Skeletal muscle tissue (tissue), 4 donors: ENCODE measurements around the gene RPL34. TPM values are rescaled to one million over a fixed set of nuclear protein-coding genes. Genes with fewer than 3 reads are reported as not detected.
"Not testable (repeated sequence)": the region's sequence is repeated elsewhere in the genome, so short reads cannot be mapped to it uniquely, and the experiment has no call there.

Experiments used
- H3K27ac ChIP-seq: one replicate; pipeline ENCODE4 v1.7.0; 2013; ENCODE audit warnings: mild to moderate bottlenecking, low read depth, low read length, inconsistent platforms
- H3K27me3 ChIP-seq, 3 donors: one replicate each; pipeline ENCODE4 v1.7.0; 2013; ENCODE audit warnings: low read length in 3 of 3; ENCODE audit not compliant: control insufficient read depth in 3 of 3, insufficient read depth in 3 of 3
- H3K36me3 ChIP-seq, 3 donors: one replicate each; pipeline ENCODE4 v1.7.0; 2013; ENCODE audit warnings: low read length in 3 of 3; ENCODE audit not compliant: control insufficient read depth in 3 of 3, insufficient read depth in 3 of 3
- H3K4me1 ChIP-seq, 3 donors: one replicate each; pipeline ENCODE4 v1.7.0; 2013; ENCODE audit warnings: low read length in 3 of 3, mild to moderate bottlenecking in 3 of 3; ENCODE audit not compliant: control insufficient read depth in 3 of 3, insufficient read depth in 3 of 3
- H3K4me3 ChIP-seq, 3 donors: one replicate each; pipeline ENCODE4 v1.7.0; 2013; ENCODE audit warnings: low read length in 3 of 3
- H3K9ac ChIP-seq, 3 donors: one replicate each; pipeline ENCODE4 v1.7.0; 2013; ENCODE audit warnings: low read length in 3 of 3, mild to moderate bottlenecking in 3 of 3, moderate library complexity in 2 of 3, low read depth in 1 of 3
- H3K9me3 ChIP-seq, 3 donors: one replicate each; pipeline ENCODE4 v1.7.0; 2013; ENCODE audit warnings: low read length in 3 of 3; ENCODE audit not compliant: control insufficient read depth in 3 of 3
- total RNA-seq: library from RNA; depleted of rRNA; stranded (reverse); fragments of >200 nt; gene quantifications from one replicate; pipeline ENCODE4 v1.2.3, GENCODE V29; 2014
- donor health status: Osteomylitis.

The RPL34 gene
- 1,208 TPM for total RNA-seq

GRCh38 chr4:108620101-108620932, at the start of gene RPL34:
Gene RPL34, plus strand, starts transcription at chr4:108620576. Its CDS starts 1,384 bp downstream, at chr4:108621960.
- Histone ChIP-seq H3K4me1 (peaks cover 5 to 26% (median 21%) of the 10 kb centered on the region in 3 donors), H3K9ac (peak within 1 kb of the TSS; percentile 82 to 95 (median 88)), H3K4me3 (peak within 1 kb of the TSS; percentile 79 to 99 (median 92)), H3K36me3 (peaks cover 17 to 39% (median 30%) of the 10 kb centered on the region in 3 donors), H3K27ac (peak within 1 kb of the TSS; percentile 76), H3K27me3 (no peaks in the 10 kb centered on the region), H3K9me3 (no peaks in the 10 kb centered on the region)

GRCh38 chr4:108570993-108571569, 49.3 kb upstream of the RPL34 start:
- no peak overlapping the region for H3K27ac ChIP-seq
- no peaks in the 10 kb centered on the region for H3K9me3 ChIP-seq
- H3K36me3 ChIP-seq = no peaks in the 10 kb centered on the region
- H3K9ac ChIP-seq = no peak overlapping the region
- H3K27me3 ChIP-seq = peaks cover 0 to 8% (median 5%) of the 10 kb centered on the region in 3 donors
- no peak overlapping the region for H3K4me3 ChIP-seq
- no peaks in the 10 kb centered on the region for H3K4me1 ChIP-seq

- H3K27me3 ChIP-seq = peaks cover 0 to 4% (median 3%) of the 10 kb centered on the region in 3 donors
- H3K36me3 ChIP-seq = no peaks in the 10 kb centered on the region
- no peak overlapping the region for H3K4me3 ChIP-seq
- H3K27ac ChIP-seq = no peak overlapping the region
- no peaks in the 10 kb centered on the region for H3K9me3 ChIP-seq
- H3K9ac ChIP-seq = no peak overlapping the region
- no peaks in the 10 kb centered on the region for H3K4me1 ChIP-seq
Observed at GRCh38 chr4:108574402-108574801, 46.0 kb upstream of the RPL34 start.

- Histone ChIP-seq H3K4me1 (no peaks in the 10 kb centered on the region), H3K27me3 (no peaks in the 10 kb centered on the region), H3K27ac (no peak overlapping the region), H3K4me3 (no peak overlapping the region), H3K9me3 (no peaks in the 10 kb centered on the region), H3K36me3 (no peaks in the 10 kb centered on the region), H3K9ac (no peak overlapping the region)
Observed at GRCh38 chr4:108581083-108581482, 39.3 kb upstream of the RPL34 start.

GRCh38 chr4:108586778-108587177, 33.6 kb upstream of the RPL34 start:
- no peaks in the 10 kb centered on the region for H3K4me1 ChIP-seq

GRCh38 chr4:108588878-108589277, 31.5 kb upstream of the RPL34 start:
- Histone ChIP-seq H3K4me3 (no peak overlapping the region), H3K27ac (no peak overlapping the region), H3K4me1 (no peaks in the 10 kb centered on the region), H3K36me3 (no peaks in the 10 kb centered on the region), H3K27me3 (no peaks in the 10 kb centered on the region), H3K9me3 (no peaks in the 10 kb centered on the region), H3K9ac (no peak overlapping the region)

More at GRCh38 chr4:108586778-108587177, 33.6 kb upstream of the RPL34 start:
- Histone ChIP-seq H3K9ac (no peak overlapping the region), H3K9me3 (no peaks in the 10 kb centered on the region), H3K27me3 (no peaks in the 10 kb centered on the region), H3K4me3 (no peak overlapping the region), H3K27ac (no peak overlapping the region), H3K36me3 (no peaks in the 10 kb centered on the region)

GRCh38 chr4:108589961-108590360, 30.4 kb upstream of the RPL34 start:
- Histone ChIP-seq H3K4me3 (no peak overlapping the region), H3K36me3 (no peaks in the 10 kb centered on the region)

GRCh38 chr4:108590776-108591175, 29.6 kb upstream of the RPL34 start:
- H3K36me3 ChIP-seq = no peaks in the 10 kb centered on the region
- H3K9me3 ChIP-seq = no peaks in the 10 kb centered on the region
- no peaks in the 10 kb centered on the region for H3K4me1 ChIP-seq
- no peak overlapping the region for H3K9ac ChIP-seq
- H3K27me3 ChIP-seq = no peaks in the 10 kb centered on the region
- no peak overlapping the region for H3K27ac ChIP-seq
- H3K4me3 ChIP-seq = no peak overlapping the region

More at GRCh38 chr4:108589961-108590360, 30.4 kb upstream of the RPL34 start:
- Histone ChIP-seq H3K27ac (no peak overlapping the region), H3K9ac (no peak overlapping the region), H3K27me3 (no peaks in the 10 kb centered on the region), H3K9me3 (no peaks in the 10 kb centered on the region), H3K4me1 (no peaks in the 10 kb centered on the region)

- Histone ChIP-seq H3K9ac (no peak overlapping the region), H3K36me3 (no peaks in the 10 kb centered on the region), H3K27ac (no peak overlapping the region)
Observed at GRCh38 chr4:108592674-108592986, 27.7 kb upstream of the RPL34 start.

GRCh38 chr4:108594296-108594695, 26.1 kb upstream of the RPL34 start:
- H3K36me3 ChIP-seq, H3K9ac ChIP-seq: not testable (repeated sequence)

More at GRCh38 chr4:108592674-108592986, 27.7 kb upstream of the RPL34 start:
- no peaks in the 10 kb centered on the region for H3K9me3 ChIP-seq
- no peaks in the 10 kb centered on the region for H3K4me1 ChIP-seq
- H3K27me3 ChIP-seq = no peaks in the 10 kb centered on the region
- no peak overlapping the region for H3K4me3 ChIP-seq

More at GRCh38 chr4:108594296-108594695, 26.1 kb upstream of the RPL34 start:
- not testable (repeated sequence) for H3K4me1 ChIP-seq, H3K9me3 ChIP-seq, H3K4me3 ChIP-seq, H3K27ac ChIP-seq, H3K27me3 ChIP-seq
